ENCODE data around the gene ZNF221. TPM values are rescaled to one million over a fixed set of nuclear protein-coding genes. Genes with fewer than 3 reads are reported as not detected.

Gene ZNF221
- total and polyA plus RNA-seq, 9 of the 15 experiments (the other 6 are each of a cell fraction or from before 2014, with no cell fraction given): 0.32 to 1.4 (median 0.45) TPM

DNA sequence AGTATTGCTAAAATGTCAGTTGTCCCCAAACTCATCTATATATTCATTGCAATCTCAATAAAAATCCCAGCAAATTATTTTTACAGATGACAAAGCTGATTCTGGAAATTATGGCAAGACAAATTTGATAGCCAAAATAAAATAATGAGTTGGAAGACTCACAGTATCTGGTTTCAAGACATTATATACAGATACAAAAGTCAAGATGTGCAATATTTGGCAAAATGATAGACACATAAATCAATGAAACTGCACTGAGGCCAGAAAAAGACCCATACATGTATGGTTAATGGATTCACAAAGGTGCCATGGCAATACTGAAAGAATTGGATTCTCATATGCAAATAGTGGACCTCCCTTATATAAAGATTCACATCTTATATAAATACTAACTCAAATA, 40.1 kb upstream of the ZNF221 start:
- FAIRE-seq: no peak
- Histone ChIP-seq H3K36me3 (ENCODE audit: control insufficient read depth, insufficient read depth, low read length) (peaks cover 22% of the 10 kb centered on the region; the same call in 2 of the 3 replicates), H3K27ac (ENCODE audit: extremely low read depth, low read depth, low read length) (no peak overlapping the region), H3K4me3 (no peak overlapping the region), H2AFZ (ENCODE audit: low read depth, low read length) (no peak overlapping the region), H3K9me3 (replicated peaks; ENCODE audit: control insufficient read depth, insufficient read depth, low read depth, low read length) (peaks cover 16% of the 10 kb centered on the region), H3K4me2 (ENCODE audit: insufficient read depth, low read length) (no peak overlapping the region), H3K4me1 (replicated peaks in 1 of 2; ENCODE audit: control insufficient read depth in 2 of 2, insufficient read depth in 2 of 2, low read length in 2 of 2) (no peaks in the 10 kb centered on the region), H3K9me1 (ENCODE audit: control insufficient read depth, insufficient read depth, low read length) (no peaks in the 10 kb centered on the region), H3K27me3 (ENCODE audit: control insufficient read depth in 2 of 2, insufficient read depth in 2 of 2, low read length in 2 of 2) (no peaks in the 10 kb centered on the region), H4K20me1 (replicated peaks; ENCODE audit: control insufficient read depth, insufficient read depth, low read length) (no peaks in the 10 kb centered on the region), H3K79me2 (ENCODE audit: control insufficient read depth, insufficient read depth, low read length) (no peaks in the 10 kb centered on the region), H3K9ac (ENCODE audit: insufficient read depth in 1 of 2, low read depth in 2 of 2, low read length in 2 of 2) (no peak overlapping the region)
- no peak for ATAC-seq
- CTCF ChIA-PET (ENCODE audit: low intra/inter-chr PET ratio): no interaction called here
- POLR2A ChIA-PET: no interaction called here
- in situ Hi-C loops (cut with MboI): no loop called here
- intact Hi-C loops (cut with micrococcal nuclease): no loop called here
- TF ChIP-seq NBN (IDR thresholded peaks at IDR 0.05; ENCODE audit: low read depth) (no peak), ZNF175 (CRISPR knock-in tag; IDR thresholded peaks at IDR 0.05; ENCODE audit: low read depth) (no peak), MTF1 (CRISPR knock-in tag; IDR thresholded peaks at IDR 0.05; ENCODE audit: borderline replicate concordance) (no peak), ZBTB34 (CRISPR knock-in tag; IDR thresholded peaks at IDR 0.05) (no peak), SMARCA4 (IDR thresholded peaks at IDR 0.05) (no peak), HDAC3 (IDR thresholded peaks at IDR 0.05; ENCODE audit: borderline replicate concordance, partially characterized antibody) (no peak), ZBTB5 (IDR thresholded peaks at IDR 0.05) (no peak), ZKSCAN1 (IDR thresholded peaks at IDR 0.05; ENCODE audit: low read depth, low read length) (no peak)
- no TSS peak for BruUV-seq (replicated peaks)
- no peak for DNase-seq (ENCODE audit: extremely low read depth in 1 of 4, low spot score in 3 of 4)
